Fibroblast of lung (primary cell): ENCODE data around the gene HTR2C.

Source experiments
- EZH2 ChIP-seq: IDR thresholded peaks from 2 replicates; pipeline ENCODE4 v1.5.1; 2012; ENCODE audit warnings: low read length, control low read depth, mild to moderate bottlenecking; ENCODE audit errors: missing control alignments
- TF ChIP-seq, protein P1 (sequence below), 2 donors: IDR thresholded peaks in 1 of 2; conservative IDR thresholded peaks in 1 of 2; 1 replicate in 1 of 2; 2 replicates in 1 of 2; pipeline ENCODE4 v1.5.1; 2011 to 2012; ENCODE audit warnings: low read length in 2 of 2, control low read depth in 1 of 2, inconsistent platforms in 1 of 2, low read depth in 1 of 2, mild to moderate bottlenecking in 1 of 2

DNA sequence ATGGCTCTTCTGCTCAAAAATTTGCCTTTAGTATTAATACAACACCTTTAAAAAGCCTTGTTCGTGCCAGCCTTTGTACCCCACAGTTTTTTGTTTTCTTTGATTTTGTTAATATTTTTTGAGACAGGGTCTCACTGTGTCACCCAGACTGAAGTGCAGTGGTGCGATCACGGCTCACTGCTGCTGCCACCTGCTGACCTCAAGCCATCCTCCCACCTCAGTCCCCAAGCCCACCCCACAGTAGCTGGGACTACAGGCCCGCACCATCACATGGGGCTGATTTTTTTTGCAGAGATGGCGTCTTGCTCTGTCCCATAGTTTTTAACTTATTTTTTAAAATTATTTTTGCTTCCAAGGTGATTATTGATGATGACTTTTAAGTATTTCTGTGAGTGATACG, 134.0 kb downstream of the HTR2C start:
- TF ChIP-seq, protein P1, sequence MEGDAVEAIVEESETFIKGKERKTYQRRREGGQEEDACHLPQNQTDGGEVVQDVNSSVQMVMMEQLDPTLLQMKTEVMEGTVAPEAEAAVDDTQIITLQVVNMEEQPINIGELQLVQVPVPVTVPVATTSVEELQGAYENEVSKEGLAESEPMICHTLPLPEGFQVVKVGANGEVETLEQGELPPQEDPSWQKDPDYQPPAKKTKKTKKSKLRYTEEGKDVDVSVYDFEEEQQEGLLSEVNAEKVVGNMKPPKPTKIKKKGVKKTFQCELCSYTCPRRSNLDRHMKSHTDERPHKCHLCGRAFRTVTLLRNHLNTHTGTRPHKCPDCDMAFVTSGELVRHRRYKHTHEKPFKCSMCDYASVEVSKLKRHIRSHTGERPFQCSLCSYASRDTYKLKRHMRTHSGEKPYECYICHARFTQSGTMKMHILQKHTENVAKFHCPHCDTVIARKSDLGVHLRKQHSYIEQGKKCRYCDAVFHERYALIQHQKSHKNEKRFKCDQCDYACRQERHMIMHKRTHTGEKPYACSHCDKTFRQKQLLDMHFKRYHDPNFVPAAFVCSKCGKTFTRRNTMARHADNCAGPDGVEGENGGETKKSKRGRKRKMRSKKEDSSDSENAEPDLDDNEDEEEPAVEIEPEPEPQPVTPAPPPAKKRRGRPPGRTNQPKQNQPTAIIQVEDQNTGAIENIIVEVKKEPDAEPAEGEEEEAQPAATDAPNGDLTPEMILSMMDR (conservative IDR thresholded peaks at IDR 0.05 in 1 of 2, IDR thresholded peaks at IDR 0.05 in 1 of 2; ENCODE audit: low read depth in 1 of 2, low read length in 2 of 2): no peak
- TF ChIP-seq EZH2: no peak
